Stomach (tissue), 9 donors: ENCODE data around the gene LRP1. TPM values are rescaled to one million over a fixed set of nuclear protein-coding genes. Genes with fewer than 3 reads are reported as not detected.

ENCODE experiments used
- DNase-seq, 2 donors: peaks; one replicate each; pipeline versions ENCODE4 v3.0.0 to v3.0.0-alpha.2; 2013 to 2019
- H3K27ac ChIP-seq, 5 donors: fragments of 200-600 bp in 4 of 5; sonication (generic) in 4 of 5; one replicate each; pipeline ENCODE4 v1.5.1; 2013 to 2019; ENCODE audit warnings: mild to moderate bottlenecking in 1 of 5, moderate library complexity in 1 of 5
- H3K27me3 ChIP-seq, 3 donors: fragments of 200-600 bp; sonication (generic); one replicate each; pipeline ENCODE4 v1.5.1; 2017 to 2019; ENCODE audit warnings: mixed run types in 1 of 3
- H3K36me3 ChIP-seq, 4 donors: fragments of 200-600 bp; sonication (generic); 1 replicate in 3 of 4; 2 replicates in 1 of 4; pipeline ENCODE4 v1.5.1; 2016 to 2019
- H3K4me1 ChIP-seq, 4 donors: fragments of 200-600 bp; sonication (generic); one replicate each; pipeline ENCODE4 v1.5.1; 2016 to 2019
- H3K4me3 ChIP-seq, 4 donors: fragments of 200-600 bp; sonication (generic) in 3 of 4; one replicate each; pipeline ENCODE4 v1.5.1; 2016 to 2019; ENCODE audit warnings: mild to moderate bottlenecking in 1 of 4
- H3K9me3 ChIP-seq, 4 donors: fragments of 200-600 bp; sonication (generic); one replicate each; pipeline ENCODE4 v1.5.1; 2016 to 2019
- EP300 ChIP-seq: sonication (generic); formaldehyde crosslinking; IDR thresholded peaks from one replicate; pipeline ENCODE4 v1.6.1; 2017; ENCODE audit warnings: antibody characterized with exemption
- POLR2A ChIP-seq, 4 donors: fragments of 450-650 bp; IDR thresholded peaks; one replicate each; pipeline ENCODE4 v1.6.1; 2016; ENCODE audit warnings: antibody characterized with exemption in 4 of 4, control low read depth in 2 of 4, mild to moderate bottlenecking in 1 of 4, moderate library complexity in 1 of 4
- POLR2AphosphoS5 ChIP-seq, 3 donors: sonication (generic); formaldehyde crosslinking; IDR thresholded peaks; one replicate each; pipeline ENCODE4 v1.6.1; 2016; ENCODE audit warnings: antibody characterized with exemption in 3 of 3
- WGBS, 5 donors: extraction: QIAGEN DNeasy Blood & Tissue Kit in 3 of 5; methylation state at CpG; one replicate each; pipeline versions ENCODE4 v1.1.5 to v1.1.7; 2013 to 2018; 5-methylcytosine and 5-hydroxymethylcytosine counted together
- intact Hi-C: fragments of 100-400 bp; cut with DNase I; formaldehyde crosslinking; loops from one replicate; pipeline ENCODE4 v1.15.1; 2023; ENCODE audit warnings: low total_unique reads
- polyA plus RNA-seq, 3 donors: library from polyadenylated mRNA; stranded (reverse); fragments of 200-250 nt; gene quantifications; one replicate each; pipeline ENCODE4 v1.2.3, GENCODE V29; 2013
- total RNA-seq, 5 donors: library from RNA; depleted of rRNA; stranded (reverse); fragments of >200 nt; gene quantifications; one replicate each; pipeline versions ENCODE4 v1.1.0 to v1.2.3, GENCODE V29; 2014 to 2016
- TF ChIP-seq, protein P1 (sequence below), 7 experiments: fragments of 450-650 bp in 4 of 7; fragments of 200-600 bp in 3 of 7; sonication (generic) in 3 of 7; IDR thresholded peaks; one replicate each; pipeline ENCODE4 v1.5.1; 2016 to 2019; ENCODE audit warnings: antibody characterized with exemption in 7 of 7, control low read depth in 2 of 7, mild to moderate bottlenecking in 1 of 7
- donor health status: healthy with polysubstance abuse.
- donor health status: Bipolar disorder and iron deficiency.
- donor health status: healthy.

LRP1 gene
- total and polyA plus RNA-seq, 8 donors: 13.5 to 510 (median 100) TPM

GRCh38 chr12:57219993-57220754 lies 91.9 kb downstream of the LRP1 start:
- intact Hi-C loops: no loop called here
- WGBS, 5 donors: 5 to 10% (median 7%) methylated on average over 28 to 38 of the region's 38 CpGs

GRCh38 chr12:57220770-57221168 lies 92.5 kb downstream of the LRP1 start:
- WGBS, 5 donors: 31 to 70% (median 50%) methylated on average over 1 of the region's 1 CpG
- H3K4me3 ChIP-seq: no peak overlapping the region
- intact Hi-C loops: no loop called here
- no peak for DNase-seq
- TF ChIP-seq, protein P1, sequence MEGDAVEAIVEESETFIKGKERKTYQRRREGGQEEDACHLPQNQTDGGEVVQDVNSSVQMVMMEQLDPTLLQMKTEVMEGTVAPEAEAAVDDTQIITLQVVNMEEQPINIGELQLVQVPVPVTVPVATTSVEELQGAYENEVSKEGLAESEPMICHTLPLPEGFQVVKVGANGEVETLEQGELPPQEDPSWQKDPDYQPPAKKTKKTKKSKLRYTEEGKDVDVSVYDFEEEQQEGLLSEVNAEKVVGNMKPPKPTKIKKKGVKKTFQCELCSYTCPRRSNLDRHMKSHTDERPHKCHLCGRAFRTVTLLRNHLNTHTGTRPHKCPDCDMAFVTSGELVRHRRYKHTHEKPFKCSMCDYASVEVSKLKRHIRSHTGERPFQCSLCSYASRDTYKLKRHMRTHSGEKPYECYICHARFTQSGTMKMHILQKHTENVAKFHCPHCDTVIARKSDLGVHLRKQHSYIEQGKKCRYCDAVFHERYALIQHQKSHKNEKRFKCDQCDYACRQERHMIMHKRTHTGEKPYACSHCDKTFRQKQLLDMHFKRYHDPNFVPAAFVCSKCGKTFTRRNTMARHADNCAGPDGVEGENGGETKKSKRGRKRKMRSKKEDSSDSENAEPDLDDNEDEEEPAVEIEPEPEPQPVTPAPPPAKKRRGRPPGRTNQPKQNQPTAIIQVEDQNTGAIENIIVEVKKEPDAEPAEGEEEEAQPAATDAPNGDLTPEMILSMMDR (IDR thresholded peaks at IDR 0.05): no peak
- TF ChIP-seq EP300 (no peak), POLR2AphosphoS5 (IDR thresholded peaks at IDR 0.05) (no peak), POLR2A (IDR thresholded peaks at IDR 0.05) (no peak)
- H3K36me3 ChIP-seq: no peaks in the 10 kb centered on the region
- no peaks in the 10 kb centered on the region for H3K9me3 ChIP-seq
- no peak overlapping the region for H3K27ac ChIP-seq
- H3K4me1 ChIP-seq: peaks cover 18 to 45% (median 35%) of the 10 kb centered on the region in 4 donors
- H3K27me3 ChIP-seq: peaks cover 46 to 100% (median 95%) of the 10 kb centered on the region in 3 donors

More at GRCh38 chr12:57219993-57220754, 91.9 kb downstream of the LRP1 start:
- Histone ChIP-seq H3K27ac (no peak overlapping the region), H3K4me1 (peaks cover 19 to 45% (median 33%) of the 10 kb centered on the region in 4 donors), H3K4me3 (no peak overlapping the region), H3K27me3 (peaks cover 46 to 100% (median 95%) of the 10 kb centered on the region in 3 donors), H3K9me3 (no peaks in the 10 kb centered on the region), H3K36me3 (no peaks in the 10 kb centered on the region)
- no peak for TF ChIP-seq EP300
- TF ChIP-seq, protein P1 (IDR thresholded peaks at IDR 0.05): no peak
- no peak for TF ChIP-seq POLR2A (IDR thresholded peaks at IDR 0.05)
- TF ChIP-seq POLR2AphosphoS5 (IDR thresholded peaks at IDR 0.05): no peak
- no peak for DNase-seq

GRCh38 chr12:57221169-57221917 lies 93.1 kb downstream of the LRP1 start:
- H3K27me3 ChIP-seq: peaks cover 47 to 100% (median 95%) of the 10 kb centered on the region in 3 donors
- intact Hi-C loops: no loop called here
- peaks cover 12 to 39% (median 33%) of the 10 kb centered on the region in 4 donors for H3K4me1 ChIP-seq
- DNase-seq: no peak
- no peaks in the 10 kb centered on the region for H3K36me3 ChIP-seq
- no peak overlapping the region for H3K27ac ChIP-seq
- TF ChIP-seq, protein P1 (IDR thresholded peaks at IDR 0.05): no peak
- TF ChIP-seq POLR2A (IDR thresholded peaks at IDR 0.05) (no peak), EP300 (no peak), POLR2AphosphoS5 (IDR thresholded peaks at IDR 0.05) (no peak)
- WGBS, 5 donors: 9 to 16% (median 10%) methylated on average over 13 to 24 of the region's 24 CpGs
- H3K4me3 ChIP-seq: no peak overlapping the region
- no peaks in the 10 kb centered on the region for H3K9me3 ChIP-seq

GRCh38 chr12:57222286-57223190 lies 94.3 kb downstream of the LRP1 start:
- Histone ChIP-seq H3K36me3 (no peaks in the 10 kb centered on the region), H3K4me3 (no peak overlapping the region), H3K27ac (no peak overlapping the region), H3K9me3 (no peaks in the 10 kb centered on the region), H3K4me1 (peaks cover 7 to 37% (median 30%) of the 10 kb centered on the region in 4 donors), H3K27me3 (peaks cover 50 to 99% (median 94%) of the 10 kb centered on the region in 3 donors)
- 22 to 41% (median 26%) methylated on average over 7 to 13 of the region's 13 CpGs for WGBS, 5 donors
- no peak for TF ChIP-seq POLR2A (IDR thresholded peaks at IDR 0.05)
- TF ChIP-seq POLR2AphosphoS5 (IDR thresholded peaks at IDR 0.05): no peak
- TF ChIP-seq, protein P1 (IDR thresholded peaks at IDR 0.05): no peak
- no peak for TF ChIP-seq EP300
- DNase-seq: no peak
- intact Hi-C loops: no loop called here
